HG03521 (cell line): ENCODE data around the gene METTL4.
A peak's percentile ranks its signal among the peaks of the same experiment; 100 is the strongest.

Experiments used
- ATAC-seq: cut with Tn5 transposase; IDR thresholded peaks from one replicate; pipeline ENCODE4 v1.9.1; 2021; ENCODE audit warnings: mild to moderate bottlenecking, moderate library complexity; ENCODE audit not compliant: unreplicated experiment

The METTL4 gene

GRCh38 chr18:2571200-2572170 is at the start of gene METTL4, which contains the start of gene NDC80:
Gene METTL4 (minus strand): TSS chr18:2571505. CDS start chr18:2567216, 4,289 bp downstream.
Gene NDC80 (plus strand): TSS chr18:2571557. CDS start chr18:2572986, 1,429 bp downstream.
- ATAC-seq: peak; percentile 70

- no peak for ATAC-seq
Observed at GRCh38 chr18:2618009-2618408, 46.7 kb upstream of the METTL4 start.

- no peak for ATAC-seq
Observed at GRCh38 chr18:2617401-2617998, 46.2 kb upstream of the METTL4 start.

GRCh38 chr18:2612996-2613395 is 41.7 kb upstream of the METTL4 start:
- ATAC-seq: no peak

GRCh38 chr18:2610549-2610948 is 39.2 kb upstream of the METTL4 start:
- ATAC-seq: no peak

- ATAC-seq: no peak
Observed at GRCh38 chr18:2609604-2610003, 38.3 kb upstream of the METTL4 start.

- no peak for ATAC-seq
Observed at GRCh38 chr18:2606335-2606734, 35.0 kb upstream of the METTL4 start.

GRCh38 chr18:2602844-2603243 is 31.5 kb upstream of the METTL4 start:
- no peak for ATAC-seq

GRCh38 chr18:2597639-2598038 is 26.3 kb upstream of the METTL4 start:
- ATAC-seq: no peak

GRCh38 chr18:2590303-2590702 is 19.0 kb upstream of the METTL4 start:
- no peak for ATAC-seq

- no peak for ATAC-seq
Observed at GRCh38 chr18:2589345-2590068, 18.2 kb upstream of the METTL4 start.

- no peak for ATAC-seq
Observed at GRCh38 chr18:2588666-2589344, 17.5 kb upstream of the METTL4 start.

GRCh38 chr18:2587788-2588187 is 16.5 kb upstream of the METTL4 start:
- ATAC-seq: no peak

- no peak for ATAC-seq
Observed at GRCh38 chr18:2573408-2573807, 2.1 kb upstream of the METTL4 start.

GRCh38 chr18:2572892-2573291 is 1.6 kb upstream of the METTL4 start:
- ATAC-seq: no peak

- no peak for ATAC-seq
Observed at GRCh38 chr18:2572171-2572569, 865 bp upstream of the METTL4 start.

- peak; percentile 38 for ATAC-seq
Observed at GRCh38 chr18:2570772-2571199, 519 bp downstream of the METTL4 start.

GRCh38 chr18:2569338-2570207 is 1.7 kb downstream of the METTL4 start:
- no peak for ATAC-seq

- no peak for ATAC-seq
Observed at GRCh38 chr18:2568605-2569004, 2.7 kb downstream of the METTL4 start.

- ATAC-seq: no peak
Observed at GRCh38 chr18:2568129-2568528, 3.2 kb downstream of the METTL4 start.
